Ovary (tissue), 9 donors: ENCODE data around the gene WDR75. TPM values are rescaled to one million over a fixed set of nuclear protein-coding genes. Genes with fewer than 3 reads are reported as not detected.
"Not testable (repeated sequence)": the region's sequence is repeated elsewhere in the genome, so short reads cannot be mapped to it uniquely, and the experiment has no call there.

Experiments
- DNase-seq, 5 donors: peaks; one replicate each; pipeline ENCODE4 v3.0.0-alpha.2; 2019 to 2020
- H3K27ac ChIP-seq, 2 donors: fragments of 200-600 bp; one replicate each; pipeline versions ENCODE4 v1.5.1 to v1.8.0; 2019 to 2022
- H3K27me3 ChIP-seq: fragments of 200-600 bp; one replicate; pipeline ENCODE4 v1.8.0; 2022
- H3K36me3 ChIP-seq: fragments of 200-600 bp; sonication (generic); one replicate; pipeline ENCODE4 v1.5.1; 2019
- H3K4me1 ChIP-seq: one replicate; pipeline ENCODE4 v1.8.1; 2013; ENCODE audit warnings: mild to moderate bottlenecking, moderate library complexity; ENCODE audit not compliant: insufficient read depth
- H3K4me3 ChIP-seq: fragments of 200-600 bp; sonication (generic); one replicate; pipeline ENCODE4 v1.5.1; 2017
- H3K9me3 ChIP-seq, 2 donors: fragments of 200-600 bp in 1 of 2; sonication (generic) in 1 of 2; one replicate each; pipeline versions ENCODE4 v1.5.1 to v1.8.1; 2013 to 2019; ENCODE audit warnings: mild to moderate bottlenecking in 1 of 2, moderate library complexity in 1 of 2
- EP300 ChIP-seq: sonication (generic); formaldehyde crosslinking; IDR thresholded peaks from one replicate; pipeline ENCODE4 v1.6.1; 2017; ENCODE audit warnings: antibody characterized with exemption
- POLR2A ChIP-seq: fragments of 450-650 bp; IDR thresholded peaks from one replicate; pipeline ENCODE4 v1.6.1; 2017; ENCODE audit warnings: antibody characterized with exemption, mild to moderate bottlenecking, moderate library complexity
- WGBS, 3 donors: extraction: QIAGEN DNeasy Blood & Tissue Kit in 1 of 3; methylation state at CpG; one replicate each; pipeline versions ENCODE4 v1.1.5 to v1.1.7; 2013 to 2017; 5-methylcytosine and 5-hydroxymethylcytosine counted together
- intact Hi-C, 4 donors: fragments of 100-400 bp; cut with DNase I; formaldehyde crosslinking; loops; one replicate each; pipeline versions ENCODE4 v1.11.0 to v1.15.1; 2022 to 2023
- polyA plus RNA-seq, 2 donors: library from polyadenylated mRNA; stranded (reverse); fragments of 200-250 nt in 1 of 2; fragments of 350-450 nt in 1 of 2; fragmentation: Illumina TruSeq in 1 of 2; extraction: RNeasy Lipid Tissue Mini Kit (QIAGEN cat#74804) in 1 of 2; gene quantifications; one replicate each; pipeline ENCODE4 v1.2.3, GENCODE V29; 2013 to 2014
- total RNA-seq, 7 donors: library from RNA; depleted of rRNA in 2 of 7; stranded (reverse); fragments of >200 nt in 2 of 7; fragmentation: NEBNext Ultra II Directional in 3 of 7; extraction: Animal tissue kit (Norgen Biotek cat#: 25700) in 3 of 7; gene quantifications; one replicate each; pipeline versions ENCODE4 v1.1.0 to v1.2.4, GENCODE V29; 2016 to 2023
- TF ChIP-seq, protein P1 (sequence below), 3 donors: fragments of 450-650 bp in 2 of 3; fragments of 200-600 bp in 1 of 3; IDR thresholded peaks; one replicate each; pipeline versions ENCODE4 v1.5.1 to v1.8.0; 2016 to 2022; ENCODE audit warnings: antibody characterized with exemption in 3 of 3, mild to moderate bottlenecking in 1 of 3
- donor health status: DM: no; HTN: no; CAD: no; lungs with moderate emphysema.
- donor health status: DM: no; HTN: no; CAD: no.
- donor health status: Bipolar disorder and iron deficiency.
- donor health status: DM: yes; HTN: yes; CAD: no.
- donor health status: DM: no; HTN: no; CAD: no.
- donor health status: DM: yes; HTN: yes; CAD: no.

The WDR75 gene
- total and polyA plus RNA-seq, 9 donors: 22.8 to 41.3 (median 34.2) TPM

DNA sequence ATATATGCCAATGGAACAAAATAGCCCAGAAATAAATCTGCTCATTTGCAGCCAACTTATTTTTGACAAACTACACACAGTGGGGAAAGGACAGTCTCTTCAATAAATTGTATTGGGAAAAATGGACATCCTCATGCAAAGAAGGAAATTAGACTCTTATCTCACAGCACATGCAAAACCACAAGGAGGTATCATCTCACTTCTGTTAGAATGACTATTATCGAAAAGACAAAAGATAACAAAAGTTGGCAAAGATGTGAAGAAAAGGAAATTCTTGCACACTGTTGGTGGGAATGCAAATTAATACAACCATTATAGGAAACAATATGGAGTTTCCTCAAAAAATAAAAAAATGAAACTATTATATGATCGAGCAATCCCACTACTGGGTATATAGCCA lies 16.3 kb upstream of the WDR75 start:
- no peaks in the 10 kb centered on the region for H3K36me3 ChIP-seq
- no peak overlapping the region for H3K27ac ChIP-seq
- H3K9me3 ChIP-seq: no peaks in the 10 kb centered on the region
- no peaks in the 10 kb centered on the region for H3K27me3 ChIP-seq
- intact Hi-C loops: no loop called here
- WGBS, 3 donors: 89 to 94% (median 94%) methylated on average over 2 of the region's 2 CpGs
- no peaks in the 10 kb centered on the region for H3K4me1 ChIP-seq
- no peak overlapping the region for H3K4me3 ChIP-seq
- DNase-seq: no peak
- TF ChIP-seq POLR2A (no peak), EP300 (no peak)
- TF ChIP-seq, protein P1, sequence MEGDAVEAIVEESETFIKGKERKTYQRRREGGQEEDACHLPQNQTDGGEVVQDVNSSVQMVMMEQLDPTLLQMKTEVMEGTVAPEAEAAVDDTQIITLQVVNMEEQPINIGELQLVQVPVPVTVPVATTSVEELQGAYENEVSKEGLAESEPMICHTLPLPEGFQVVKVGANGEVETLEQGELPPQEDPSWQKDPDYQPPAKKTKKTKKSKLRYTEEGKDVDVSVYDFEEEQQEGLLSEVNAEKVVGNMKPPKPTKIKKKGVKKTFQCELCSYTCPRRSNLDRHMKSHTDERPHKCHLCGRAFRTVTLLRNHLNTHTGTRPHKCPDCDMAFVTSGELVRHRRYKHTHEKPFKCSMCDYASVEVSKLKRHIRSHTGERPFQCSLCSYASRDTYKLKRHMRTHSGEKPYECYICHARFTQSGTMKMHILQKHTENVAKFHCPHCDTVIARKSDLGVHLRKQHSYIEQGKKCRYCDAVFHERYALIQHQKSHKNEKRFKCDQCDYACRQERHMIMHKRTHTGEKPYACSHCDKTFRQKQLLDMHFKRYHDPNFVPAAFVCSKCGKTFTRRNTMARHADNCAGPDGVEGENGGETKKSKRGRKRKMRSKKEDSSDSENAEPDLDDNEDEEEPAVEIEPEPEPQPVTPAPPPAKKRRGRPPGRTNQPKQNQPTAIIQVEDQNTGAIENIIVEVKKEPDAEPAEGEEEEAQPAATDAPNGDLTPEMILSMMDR (IDR thresholded peaks at IDR 0.05): no peak

DNA sequence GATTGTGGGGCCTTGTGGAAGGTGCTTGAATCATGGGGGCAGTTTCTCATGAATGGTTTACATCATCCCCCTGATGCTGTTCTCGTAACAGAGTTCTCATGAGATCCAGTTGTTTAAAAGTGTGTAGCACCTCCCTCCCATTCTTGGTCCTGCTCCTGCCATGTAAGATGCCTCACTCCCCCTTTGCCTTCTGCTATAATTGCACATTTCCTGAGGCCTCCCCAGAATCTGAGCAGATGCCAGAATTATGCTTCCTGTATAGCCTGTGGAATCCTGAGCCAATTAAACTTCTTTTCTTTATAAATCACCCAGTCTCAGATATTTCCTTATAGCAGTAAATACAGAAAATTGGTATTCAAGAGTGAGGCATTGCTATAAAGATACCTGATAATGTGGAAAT lies 15.6 kb upstream of the WDR75 start:
- TF ChIP-seq, protein P1 (IDR thresholded peaks at IDR 0.05): no peak
- TF ChIP-seq EP300 (no peak), POLR2A (no peak)
- no peak overlapping the region for H3K4me3 ChIP-seq
- H3K4me1 ChIP-seq: no peaks in the 10 kb centered on the region
- intact Hi-C loops: no loop called here
- no peak overlapping the region for H3K27ac ChIP-seq
- no peaks in the 10 kb centered on the region for H3K27me3 ChIP-seq
- H3K9me3 ChIP-seq: no peaks in the 10 kb centered on the region
- H3K36me3 ChIP-seq: no peaks in the 10 kb centered on the region
- WGBS, 3 donors: 85 to 100% (median 87%) methylated on average over 1 of the region's 1 CpG
- DNase-seq: no peak

DNA sequence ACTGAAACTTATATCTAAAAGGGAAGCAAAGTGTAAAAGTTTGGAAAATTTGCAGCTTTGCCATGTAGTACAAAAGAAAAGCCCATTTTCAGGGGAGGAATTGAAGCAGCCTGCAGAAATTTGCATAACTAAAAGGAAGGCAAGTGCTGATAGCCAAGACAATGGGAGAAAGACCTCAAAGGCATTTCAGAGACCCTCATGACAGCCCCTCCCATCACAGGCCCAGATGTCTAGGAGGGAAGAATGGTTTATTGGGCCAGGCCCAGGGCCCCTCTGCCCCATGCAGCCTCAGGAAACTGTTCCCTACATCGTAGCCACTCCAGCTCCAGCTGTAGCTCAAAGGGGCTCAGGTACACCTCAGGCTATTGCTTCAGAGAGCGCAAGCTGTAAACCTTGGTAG lies 14.4 kb upstream of the WDR75 start:
- no peak overlapping the region for H3K27ac ChIP-seq
- H3K4me1 ChIP-seq: no peaks in the 10 kb centered on the region
- intact Hi-C loops: no loop called here
- TF ChIP-seq, protein P1 (IDR thresholded peaks at IDR 0.05): no peak
- TF ChIP-seq EP300 (no peak), POLR2A (no peak)
- no peaks in the 10 kb centered on the region for H3K36me3 ChIP-seq
- no peak for DNase-seq
- WGBS, 3 donors: 91 to 96% (median 95%) methylated on average over 2 of the region's 2 CpGs
- no peaks in the 10 kb centered on the region for H3K27me3 ChIP-seq
- no peak overlapping the region for H3K4me3 ChIP-seq
- H3K9me3 ChIP-seq: no peaks in the 10 kb centered on the region

DNA sequence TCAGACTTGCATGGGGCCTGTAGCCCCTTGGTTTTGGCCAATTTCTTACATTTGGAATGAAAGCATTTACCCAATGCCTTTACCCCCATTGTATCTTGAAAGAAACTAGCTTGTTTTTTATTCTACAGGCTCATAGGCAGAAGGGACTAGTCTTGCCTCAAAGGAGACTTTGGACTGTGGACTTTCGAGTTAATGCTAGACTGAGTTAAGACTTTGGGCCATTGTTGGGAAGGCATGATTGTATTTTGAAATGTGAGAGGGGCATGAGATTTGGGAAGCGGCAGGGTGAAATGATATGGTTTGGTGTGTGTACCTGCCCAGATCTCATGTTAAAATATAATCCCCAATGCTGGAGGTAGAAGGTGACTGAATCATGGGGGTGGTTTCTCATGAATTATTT lies 13.4 kb upstream of the WDR75 start:
- 94 to 98% (median 96%) methylated on average over 2 of the region's 2 CpGs for WGBS, 3 donors
- Histone ChIP-seq H3K27ac (no peak overlapping the region), H3K9me3 (no peaks in the 10 kb centered on the region), H3K4me3 (no peak overlapping the region), H3K36me3 (no peaks in the 10 kb centered on the region), H3K27me3 (no peaks in the 10 kb centered on the region), H3K4me1 (no peaks in the 10 kb centered on the region)
- no peak for DNase-seq
- TF ChIP-seq, protein P1 (IDR thresholded peaks at IDR 0.05): no peak
- TF ChIP-seq POLR2A: no peak
- no peak for TF ChIP-seq EP300
- intact Hi-C loops: no loop called here

DNA sequence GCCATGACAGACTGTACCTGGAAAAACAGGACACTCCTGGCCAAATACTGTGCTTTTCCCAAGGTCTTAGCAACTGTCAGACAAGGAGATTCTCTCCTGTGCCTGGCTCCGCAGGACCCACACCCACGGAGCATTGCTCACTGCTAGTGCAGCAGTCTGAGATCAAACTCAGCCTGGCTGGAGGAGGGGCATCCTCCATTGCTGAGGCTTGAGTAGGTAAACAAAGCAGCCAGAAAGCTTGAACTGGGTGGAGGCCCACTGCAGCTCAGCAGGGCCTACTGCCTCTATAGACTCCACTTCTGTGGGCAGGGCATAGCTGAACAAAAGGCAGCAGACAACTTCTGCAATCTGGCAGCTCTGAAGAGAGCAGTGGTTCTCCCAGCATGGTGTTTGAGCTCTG lies 10.8 kb upstream of the WDR75 start:
- H3K36me3 ChIP-seq, H3K9me3 ChIP-seq, H3K27me3 ChIP-seq, H3K27ac ChIP-seq, DNase-seq, H3K4me3 ChIP-seq, intact Hi-C loops, H3K4me1 ChIP-seq: not testable (repeated sequence)
- WGBS, 3 donors: 72 to 88% (median 83%) methylated on average over 2 of the region's 2 CpGs

DNA sequence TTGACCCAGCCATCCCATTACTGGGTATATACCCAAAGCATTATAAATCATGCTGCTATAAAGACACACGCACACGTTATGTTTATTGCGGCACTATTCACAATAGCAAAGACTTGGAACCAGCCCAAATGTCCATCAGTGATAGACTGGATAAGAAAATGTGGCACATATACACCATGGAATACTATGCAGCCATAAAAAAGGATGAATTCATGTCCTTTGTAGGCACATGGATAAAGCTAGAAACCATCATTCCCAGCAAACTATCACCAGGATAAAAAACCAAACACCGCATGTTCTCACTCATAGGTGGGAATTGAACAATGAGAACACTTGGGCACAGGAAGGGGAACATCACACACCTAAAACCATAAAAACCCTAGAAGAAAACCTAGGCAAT lies 5.5 kb upstream of the WDR75 start:
- H3K4me3 ChIP-seq, H3K27me3 ChIP-seq, H3K36me3 ChIP-seq, H3K27ac ChIP-seq, H3K4me1 ChIP-seq, DNase-seq, intact Hi-C loops, H3K9me3 ChIP-seq: not testable (repeated sequence)
- WGBS, 3 donors: 94 to 98% (median 96%) methylated on average over 4 of the region's 4 CpGs
